GM18870 (cell line): ENCODE results near the gene HES5.

Experiments used
- ATAC-seq: cut with Tn5 transposase; IDR thresholded peaks from one replicate; pipeline ENCODE4 v1.9.1; 2021; ENCODE audit warnings: moderate library complexity; ENCODE audit not compliant: unreplicated experiment

HES5 gene

DNA sequence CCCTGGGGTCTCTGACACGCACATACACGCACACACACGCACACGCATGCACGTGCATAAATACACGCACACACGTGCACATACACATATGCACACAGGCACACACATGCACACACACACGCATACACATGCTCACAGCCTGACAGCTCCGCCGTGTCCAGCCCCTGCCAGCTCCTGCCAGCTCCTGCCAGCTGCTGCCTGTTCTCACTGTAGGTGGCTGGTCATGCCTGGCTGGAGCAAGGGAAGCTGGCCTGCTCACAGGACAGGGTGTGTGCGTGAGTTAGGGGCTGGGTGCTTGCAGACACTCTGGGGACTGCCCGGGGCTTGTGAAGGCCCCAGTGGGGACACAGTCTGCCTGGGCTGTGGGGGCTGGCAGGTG is 49.1 kb downstream of the HES5 start:
- no peak for ATAC-seq

DNA sequence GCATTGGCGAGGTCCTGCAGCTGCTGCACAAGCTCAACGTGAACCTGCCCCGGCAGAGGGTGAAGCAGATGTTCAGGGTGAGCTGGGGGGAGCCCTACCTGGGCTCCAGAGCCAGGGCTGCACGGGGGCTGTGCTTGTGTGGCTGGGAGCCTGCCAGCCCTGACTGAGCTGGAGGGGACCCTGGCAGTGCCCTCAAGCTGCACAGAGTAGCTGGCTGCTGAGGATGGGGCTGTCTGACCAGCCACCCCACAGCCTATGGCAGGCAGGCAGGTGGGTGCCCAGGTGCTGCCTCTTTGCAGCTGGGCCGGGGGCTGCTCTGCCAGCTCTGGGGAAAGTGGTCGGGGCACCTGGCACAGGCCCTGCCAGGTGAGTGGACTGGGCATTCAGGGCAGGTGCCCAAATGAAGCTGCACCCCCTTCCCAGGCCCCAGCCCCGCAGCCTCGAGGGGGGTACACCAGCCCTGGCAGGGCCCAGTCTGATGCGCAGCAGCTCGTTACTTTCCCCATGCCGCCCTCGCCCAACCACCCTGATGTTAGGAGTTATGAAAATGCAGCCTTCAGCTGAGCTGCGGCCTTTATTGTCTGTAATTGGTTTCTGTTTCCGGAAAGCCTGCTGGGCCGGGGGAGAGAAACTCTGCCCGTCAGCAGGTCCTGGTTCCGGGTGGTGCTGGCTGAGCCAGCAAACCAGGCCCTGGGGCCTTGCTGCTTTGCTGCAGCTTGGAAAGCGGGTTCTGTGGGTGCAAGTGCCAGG is 49.7 kb downstream of the HES5 start:
- no peak for ATAC-seq

DNA sequence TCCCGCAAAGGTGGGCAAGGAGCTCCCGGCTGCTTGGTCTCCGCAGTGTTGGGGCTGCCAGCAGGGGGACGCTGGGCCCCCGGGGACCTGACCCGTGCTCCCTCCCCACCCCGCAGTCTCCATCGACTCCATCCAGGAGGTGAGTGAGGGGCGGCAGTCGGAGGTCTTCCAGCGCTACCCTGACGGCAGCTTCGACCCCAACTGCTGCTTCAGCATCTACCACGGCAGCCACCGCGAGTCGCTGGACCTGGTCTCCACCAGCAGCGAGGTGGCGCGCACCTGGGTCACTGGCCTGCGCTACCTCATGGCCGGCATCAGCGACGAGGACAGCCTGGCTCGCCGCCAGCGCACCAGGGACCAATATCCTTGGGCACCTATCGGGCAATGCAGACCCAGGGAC is 50.4 kb downstream of the HES5 start:
- no peak for ATAC-seq

- no peak for ATAC-seq
Measured at GRCh38 chr1:2479186-2479585, 50.9 kb downstream of the HES5 start.
